Choroid plexus epithelial cell (primary cell): Measurements from ENCODE around the gene LAMB3.

Source experiments
- DNase-seq: peaks from one replicate; pipeline ENCODE4 v3.0.0-alpha.2; 2010; ENCODE audit warnings: low read depth
- H3K4me3 ChIP-seq: 2 replicates; pipeline ENCODE4 v1.5.1; 2011; ENCODE audit warnings: low read depth, mild to moderate bottlenecking, control low read depth, low read length, moderate library complexity
- CTCF ChIP-seq: conservative IDR thresholded peaks from 2 replicates; pipeline ENCODE4 v1.5.1; 2011; ENCODE audit warnings: low read depth, mild to moderate bottlenecking, control low read depth, inconsistent platforms, low read length, moderate library complexity

Gene LAMB3

DNA sequence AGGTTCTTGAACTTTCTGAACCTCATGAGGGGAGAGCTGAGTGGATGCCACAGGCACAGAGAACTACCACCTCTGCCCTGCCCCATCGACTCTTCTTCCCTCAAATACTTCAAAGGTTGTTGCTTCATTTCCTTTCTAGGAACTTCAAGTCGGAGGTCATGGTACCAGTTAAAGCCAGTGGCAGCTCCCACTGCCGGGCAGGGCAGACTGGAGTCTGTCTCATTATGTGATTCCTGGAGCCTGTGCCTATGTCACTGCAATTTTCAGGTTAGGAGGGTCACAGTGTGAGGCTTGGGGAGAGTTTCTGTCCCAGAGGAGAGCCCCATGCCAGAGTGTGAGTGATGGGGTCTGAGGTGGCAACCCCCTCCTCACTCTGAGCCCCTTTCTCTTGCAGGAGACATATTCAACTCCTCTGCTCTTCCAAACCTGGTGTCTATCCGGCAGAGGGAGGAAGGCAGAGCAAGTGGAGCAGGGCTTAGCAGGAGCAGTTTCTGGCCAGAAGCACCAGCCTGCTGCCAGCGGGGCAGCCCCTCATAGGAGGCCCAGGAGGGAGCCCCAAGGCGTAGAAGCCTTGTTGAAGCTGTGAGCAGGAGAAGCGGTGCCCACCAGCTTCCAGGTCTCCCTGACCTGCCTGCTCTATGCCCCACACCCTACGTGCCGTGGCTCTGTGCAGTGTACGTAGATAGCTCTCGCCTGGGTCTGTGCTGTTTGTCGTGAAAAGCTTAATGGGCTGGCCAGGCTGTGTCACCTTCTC is 39.4 kb downstream of the LAMB3 start:
- H3K4me3 ChIP-seq, result no peak overlapping the region
- DNase-seq, result no peak
- no peak for TF ChIP-seq CTCF

DNA sequence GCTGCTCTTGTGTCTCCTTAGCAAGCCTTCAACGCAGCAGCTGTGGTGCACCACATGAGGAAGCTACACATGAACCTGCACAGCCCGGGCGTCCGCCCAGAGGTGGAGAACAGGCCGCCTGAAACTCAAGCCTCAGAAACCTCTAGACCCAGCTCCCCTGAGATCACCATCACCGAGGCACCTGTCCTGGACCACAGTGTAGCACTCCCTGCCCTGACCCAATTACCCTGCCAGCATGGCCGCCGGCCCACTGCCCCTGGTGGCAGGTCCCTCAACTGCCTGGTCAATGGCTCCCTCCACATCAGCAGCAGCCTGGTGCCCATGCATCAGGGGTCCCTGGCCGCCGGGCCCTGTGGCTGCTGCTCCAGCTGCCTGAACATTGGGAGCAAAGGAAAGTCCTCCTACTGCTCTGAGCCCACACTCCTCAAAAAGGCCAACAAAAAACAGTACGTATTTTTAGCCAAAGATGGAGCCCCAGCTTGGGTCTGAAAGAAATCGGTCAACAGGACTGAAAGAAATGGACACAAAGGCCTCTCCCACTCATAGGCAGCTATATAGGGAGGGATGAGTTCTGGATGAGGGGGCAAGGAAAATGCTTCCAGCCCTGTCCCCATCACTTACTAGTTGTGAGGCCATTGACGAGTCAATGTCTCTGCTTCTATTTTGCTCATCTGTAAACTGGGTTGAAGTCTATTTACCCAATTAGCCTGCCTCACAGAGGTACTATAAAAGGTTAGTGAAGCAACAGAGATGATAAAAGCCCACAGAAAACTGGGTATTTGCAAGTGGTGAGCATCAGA is 40.3 kb downstream of the LAMB3 start:
- no peak overlapping the region for H3K4me3 ChIP-seq
- no peak for DNase-seq
- TF ChIP-seq CTCF, result no peak

DNA sequence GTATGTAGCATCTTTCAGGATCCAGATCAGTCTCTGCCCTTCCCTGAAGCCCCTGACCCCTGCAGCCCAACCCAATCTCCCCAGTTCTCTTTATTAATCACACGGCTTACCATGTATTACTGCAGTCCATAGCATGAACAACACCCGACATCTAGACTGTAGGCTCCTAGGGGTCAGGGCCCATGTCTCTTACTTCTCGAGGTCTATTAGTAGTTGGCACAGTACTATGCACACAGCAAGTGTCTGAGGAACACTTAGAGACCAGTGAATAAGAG is 41.7 kb downstream of the LAMB3 start:
- DNase-seq, result no peak
- TF ChIP-seq CTCF, result no peak
- H3K4me3 ChIP-seq, result no peak overlapping the region

- no peak for TF ChIP-seq CTCF
- DNase-seq, result no peak
Measured at GRCh38 chr1:209609791-209610630, 42.2 kb downstream of the LAMB3 start.

DNA sequence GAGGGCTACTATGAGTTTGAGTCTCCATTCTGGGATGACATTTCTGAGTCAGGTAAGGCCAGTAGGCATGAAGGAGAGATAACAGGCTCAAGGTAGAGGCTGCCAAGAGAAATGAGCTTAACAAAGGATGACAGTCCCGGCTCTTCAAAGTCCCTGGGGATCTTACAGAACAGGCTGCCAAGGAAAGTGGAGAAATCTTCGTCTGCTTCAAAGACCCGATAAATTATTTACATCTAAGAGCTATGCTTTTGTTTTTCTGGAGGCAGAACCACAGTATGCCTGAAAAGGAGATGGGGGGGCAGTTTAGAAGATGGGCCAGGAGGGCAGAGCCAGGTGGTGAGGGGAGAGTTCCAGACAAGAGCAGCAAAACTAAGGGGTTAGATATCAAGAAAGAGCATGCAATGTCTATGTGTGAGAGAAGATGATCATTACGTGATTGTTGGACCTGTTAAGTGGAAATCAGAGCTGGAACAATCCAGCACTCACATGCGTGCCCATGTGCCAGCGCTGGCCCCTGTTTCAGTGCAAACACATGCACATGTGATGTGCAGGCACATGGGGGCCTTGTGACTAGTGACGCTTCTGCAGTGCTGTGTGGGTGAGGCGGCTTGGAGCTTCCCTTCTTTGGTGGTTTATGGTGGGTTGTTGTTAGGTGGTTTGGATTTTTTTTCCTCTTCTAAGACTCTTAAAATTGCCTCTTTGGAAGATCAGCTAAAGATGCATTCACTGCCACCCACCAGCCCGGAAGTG is 43.0 kb downstream of the LAMB3 start:
- no peak for DNase-seq
- no peak overlapping the region for H3K4me3 ChIP-seq
- TF ChIP-seq CTCF, result no peak

More at GRCh38 chr1:209609791-209610630, 42.2 kb downstream of the LAMB3 start:
- H3K4me3 ChIP-seq, result no peak overlapping the region

DNA sequence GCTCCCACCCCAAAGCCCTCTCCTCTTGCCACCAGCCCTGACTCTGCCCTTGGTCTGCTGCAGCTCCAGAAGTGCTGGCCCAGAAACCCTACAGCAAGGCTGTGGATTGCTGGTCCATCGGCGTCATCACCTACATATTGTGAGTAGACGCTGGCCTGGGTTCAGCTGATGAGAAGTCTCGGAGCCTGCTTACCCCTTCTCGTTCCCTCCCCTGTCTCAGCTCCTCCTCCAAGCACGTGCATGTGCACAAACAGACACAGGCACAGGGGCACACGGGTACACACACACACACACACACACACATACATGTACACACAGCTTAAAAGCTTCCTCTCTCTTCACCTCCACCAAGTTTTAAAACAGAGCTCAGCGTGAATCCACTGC is 44.4 kb downstream of the LAMB3 start:
- DNase-seq, result no peak
- no peak for TF ChIP-seq CTCF
- H3K4me3 ChIP-seq, result no peak overlapping the region
